ENCODE measurements around the gene HDAC4.

GRCh38 chr2:239067196-239067865 is 333.5 kb downstream of the HDAC4 start:
- no peak for TF ChIP-seq POLR2AphosphoS5 (IDR thresholded peaks at IDR 0.05; ENCODE audit: low read depth, low read length)
- no peak for TF ChIP-seq CTCF (IDR thresholded peaks at IDR 0.05)
